GM12872 (cell line): ENCODE data around the gene LMBR1L.

Source experiments
- CTCF ChIP-seq: IDR thresholded peaks from 3 replicates; pipeline ENCODE4 v1.5.1; 2011; ENCODE audit warnings: low read depth, mild to moderate bottlenecking, low read length, moderate library complexity; ENCODE audit not compliant: insufficient read depth

The LMBR1L gene

GRCh38 chr12:49048953-49049352, 61.7 kb downstream of the LMBR1L start:
- no peak for TF ChIP-seq CTCF
